GM21390 (cell line): ENCODE measurements around the gene ENTPD7.
"Not testable (repeated sequence)": the region's sequence is repeated elsewhere in the genome, so short reads cannot be mapped to it uniquely, and the experiment has no call there.

Experiments used
- ATAC-seq: cut with Tn5 transposase; IDR thresholded peaks from one replicate; pipeline ENCODE4 v1.9.1; 2021; ENCODE audit not compliant: unreplicated experiment

ENTPD7 gene

DNA sequence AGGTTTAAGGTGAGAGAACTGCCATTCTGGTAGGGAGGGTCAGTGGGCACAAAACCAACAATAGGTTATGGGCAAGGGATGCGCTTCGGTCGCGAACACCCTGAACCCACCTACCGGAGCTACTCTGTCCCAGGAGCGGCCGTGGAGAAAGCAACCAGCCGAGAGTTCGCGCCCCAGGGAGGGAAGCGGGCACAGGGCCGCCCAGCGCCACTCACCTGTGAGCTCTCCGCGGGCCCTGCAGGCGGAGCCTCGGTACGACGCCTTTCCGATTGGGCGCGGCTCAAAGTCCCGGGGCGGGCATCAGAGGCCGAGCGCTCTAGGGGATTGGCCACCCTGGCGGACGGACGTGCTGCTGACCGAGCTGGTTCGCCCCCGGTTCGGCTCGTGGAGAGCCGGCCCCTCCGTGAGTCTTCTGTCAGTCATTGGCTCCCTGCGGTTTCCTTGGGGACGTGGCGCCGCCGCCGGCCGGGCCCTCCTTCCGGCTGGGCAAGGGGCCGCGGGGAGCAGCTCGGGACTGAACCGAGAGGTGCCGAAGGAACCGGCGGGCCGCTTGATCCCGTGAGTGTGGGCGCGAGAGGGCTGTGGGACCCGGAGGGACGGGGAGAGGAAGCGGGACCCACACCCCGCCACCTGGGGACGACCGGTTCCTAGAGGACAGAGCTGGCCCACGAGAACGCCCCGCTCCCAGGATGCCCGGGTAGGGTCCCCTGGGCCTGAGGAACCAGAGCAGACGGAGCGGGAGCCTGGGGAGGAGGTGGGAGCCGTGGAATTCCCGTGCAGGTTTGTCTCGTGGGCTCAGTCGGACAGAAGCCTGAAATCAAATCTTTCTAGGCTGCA lies at the start of gene ENTPD7:
Gene ENTPD7, plus strand, starts transcription at position 479 of the 837 bp plus-strand sequence. CDS start 448 bp downstream, outside the sequence.
- peak; percentile 99 for ATAC-seq

DNA sequence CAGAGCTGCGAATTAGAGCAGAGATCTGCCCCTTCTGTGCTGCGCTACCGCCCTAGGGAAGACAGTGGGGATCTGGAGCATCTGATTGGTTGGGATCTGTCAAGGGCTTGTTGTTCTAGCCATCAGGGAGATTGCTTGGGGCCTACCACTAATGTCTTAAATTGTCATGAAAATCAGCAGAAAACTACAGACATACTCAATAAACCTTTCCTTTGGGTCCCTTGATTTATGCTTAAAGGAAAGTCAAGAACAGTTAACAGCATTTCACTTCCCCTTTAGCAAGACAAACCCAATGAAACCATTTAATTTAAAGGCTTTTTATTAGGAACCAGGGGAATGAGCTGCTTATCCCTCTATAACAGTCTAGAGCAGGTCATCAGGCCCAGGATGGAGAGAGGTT lies 49.1 kb upstream of the ENTPD7 start:
- ATAC-seq, result no peak

- no peak for ATAC-seq
Measured at GRCh38 chr10:99611326-99611725, 48.0 kb upstream of the ENTPD7 start.

DNA sequence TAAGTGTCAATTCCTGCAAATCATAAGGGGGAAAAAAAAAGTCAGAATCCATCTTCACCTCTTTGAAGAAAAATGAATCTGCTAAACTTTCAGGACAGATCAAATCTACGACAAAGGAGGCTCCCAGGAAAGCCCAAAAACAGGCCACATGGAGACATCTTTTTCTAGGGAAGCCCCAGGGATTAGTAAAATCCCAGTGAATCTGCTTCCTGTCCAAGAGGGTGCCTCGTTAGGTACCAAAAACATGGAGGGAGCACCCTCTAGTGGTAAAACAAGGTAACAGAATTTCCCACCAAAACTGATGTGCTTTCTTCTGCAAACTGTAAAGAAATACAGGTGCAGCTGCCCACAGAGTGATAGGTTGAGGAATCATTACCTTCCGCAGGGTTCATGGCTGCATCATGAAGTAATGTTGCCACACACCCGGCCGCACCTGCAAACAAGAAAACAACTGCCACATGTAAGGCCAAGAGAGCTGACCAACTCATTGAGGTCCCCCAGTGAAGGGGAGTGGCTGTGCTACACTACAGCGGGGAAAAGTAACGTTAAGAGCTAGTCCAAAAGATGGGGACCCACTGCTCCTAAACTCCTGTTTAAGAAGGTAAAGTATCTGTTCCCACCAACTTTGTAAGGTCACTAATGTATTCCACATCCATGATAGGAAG lies 47.0 kb upstream of the ENTPD7 start:
- peak; percentile 46 for ATAC-seq

- no peak for ATAC-seq
Measured at GRCh38 chr10:99615426-99615825, 43.9 kb upstream of the ENTPD7 start.

DNA sequence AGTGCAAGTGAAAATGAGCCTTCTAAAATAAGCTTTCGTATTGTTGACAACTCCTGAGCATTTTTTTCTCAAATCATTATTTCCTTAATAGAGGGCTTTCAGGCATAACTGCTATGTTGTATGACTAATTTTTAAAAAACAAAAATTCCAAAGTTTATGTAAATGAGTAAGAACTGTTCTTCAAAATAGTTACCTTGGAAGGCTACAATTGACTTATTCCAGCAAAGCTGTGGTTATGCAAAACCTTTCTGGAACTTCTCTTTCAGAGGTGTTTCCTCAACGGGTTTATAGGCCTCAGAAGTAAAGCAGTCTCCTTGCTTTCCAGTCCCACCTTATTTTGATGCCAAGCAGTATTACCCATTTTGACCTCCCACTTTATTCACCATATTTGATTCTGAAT lies 41.6 kb upstream of the ENTPD7 start:
- no peak for ATAC-seq

GRCh38 chr10:99619090-99619800 lies 40.1 kb upstream of the ENTPD7 start:
- no peak for ATAC-seq

DNA sequence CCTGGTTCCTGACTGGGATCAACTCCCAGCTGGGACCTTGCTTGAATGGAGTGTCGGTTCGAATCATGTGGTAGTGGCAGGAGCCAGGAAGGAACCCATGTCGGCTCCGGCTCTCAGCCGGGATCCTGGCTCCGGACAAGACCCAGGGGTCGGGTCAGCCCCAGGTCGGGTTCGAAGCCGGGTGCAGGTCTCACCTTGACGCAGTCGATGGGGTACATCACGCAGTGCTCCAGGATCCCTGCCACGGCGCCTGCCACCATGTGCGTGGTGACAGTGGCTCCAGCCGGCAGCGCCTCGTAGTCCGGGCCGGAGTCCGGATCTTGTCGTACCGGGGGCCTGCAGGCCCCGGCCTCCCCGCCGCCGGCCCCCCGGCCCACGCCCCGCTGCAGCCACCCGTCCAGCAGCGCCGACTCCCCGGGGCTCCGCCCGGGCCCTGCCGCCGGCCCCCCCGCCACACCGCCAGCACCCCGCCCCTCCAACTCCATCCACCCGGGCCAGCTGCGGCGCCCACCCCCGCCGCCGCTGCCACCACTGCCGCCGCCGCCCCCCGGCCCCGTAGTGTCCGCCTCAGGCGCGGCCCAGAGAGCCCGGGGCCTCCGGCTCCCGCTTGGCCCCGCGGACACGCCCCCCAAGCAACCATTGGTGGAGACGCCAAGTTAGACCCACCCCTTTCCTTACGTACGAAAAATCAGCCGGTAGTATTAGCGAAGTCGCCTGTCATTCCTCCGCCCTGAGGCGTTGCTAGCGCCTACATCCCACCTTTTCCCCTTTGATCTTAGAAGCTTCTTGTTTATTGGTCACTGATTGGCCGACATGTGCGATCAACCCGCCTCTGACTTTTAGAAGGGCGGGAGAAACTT lies 39.2 kb upstream of the ENTPD7 start, which contains the start of gene SLC25A28:
Gene SLC25A28, minus strand, starts transcription at position 589 of the 860 bp plus-strand sequence. Its CDS starts 104 bp downstream, at position 485.
- ATAC-seq, result peak; percentile 76

GRCh38 chr10:99620711-99621453 lies 38.4 kb upstream of the ENTPD7 start:
- peak; percentile 83 for ATAC-seq

DNA sequence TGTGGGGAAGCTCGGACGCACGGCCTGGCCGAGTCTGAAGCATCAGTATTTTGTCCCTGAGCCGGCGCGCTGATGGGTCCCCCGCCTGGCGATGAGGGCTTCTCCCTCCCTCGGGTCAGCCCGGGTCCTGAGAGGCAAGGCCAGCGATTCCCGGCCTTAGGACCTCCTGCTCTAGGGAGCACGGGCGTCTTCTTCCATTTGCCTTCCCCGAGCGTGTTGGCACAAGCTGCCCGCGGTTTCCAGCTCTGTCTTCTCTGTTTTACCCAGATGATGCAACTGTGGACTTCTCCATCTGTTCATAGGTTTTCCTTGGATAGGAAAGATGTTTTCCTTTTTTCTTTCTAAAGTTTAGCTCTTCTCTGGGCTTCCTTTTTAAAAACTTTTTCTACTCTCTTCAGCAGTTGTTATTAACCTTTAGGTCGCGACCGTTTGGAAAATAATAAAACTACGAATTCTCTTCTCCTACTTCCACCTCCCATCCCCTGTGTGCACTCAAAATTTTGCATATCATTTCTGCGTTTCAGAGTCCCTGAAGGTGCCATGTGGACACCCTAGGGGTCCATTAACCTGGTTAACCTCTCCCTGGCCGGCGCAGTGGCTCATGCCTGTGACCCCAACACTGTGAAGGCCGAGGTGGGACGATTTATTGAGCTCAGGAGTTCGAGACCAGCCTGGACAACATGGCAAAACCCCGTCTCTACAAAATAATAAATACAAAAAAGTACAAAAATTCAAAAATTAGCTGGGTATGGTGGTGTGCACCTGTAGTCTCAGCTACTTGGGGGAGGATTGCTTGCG lies 37.7 kb upstream of the ENTPD7 start:
- ATAC-seq, result no peak

DNA sequence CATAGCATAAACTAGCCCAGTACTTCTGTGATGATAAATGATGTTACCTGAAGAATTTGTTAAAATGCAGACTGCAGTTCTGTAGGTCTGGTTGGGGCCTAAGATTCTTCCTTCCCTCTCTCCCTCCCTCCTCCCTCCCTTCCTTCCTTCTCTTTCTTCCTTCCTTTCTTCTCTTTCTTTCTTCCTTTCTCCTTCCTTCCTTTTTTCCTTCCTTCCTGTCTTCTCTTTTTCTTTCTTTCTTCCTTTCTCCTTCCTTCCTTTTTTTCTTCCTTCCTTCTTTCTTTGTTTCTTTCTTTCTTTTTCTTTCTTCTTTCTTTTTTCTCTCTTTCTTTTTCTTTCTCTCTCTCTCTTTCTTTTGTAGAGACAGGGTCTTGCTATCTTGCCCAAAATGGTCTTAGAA lies 35.4 kb upstream of the ENTPD7 start:
- ATAC-seq, result no peak

- ATAC-seq, result not testable (repeated sequence)
Measured at GRCh38 chr10:99625124-99625523, 34.2 kb upstream of the ENTPD7 start.

DNA sequence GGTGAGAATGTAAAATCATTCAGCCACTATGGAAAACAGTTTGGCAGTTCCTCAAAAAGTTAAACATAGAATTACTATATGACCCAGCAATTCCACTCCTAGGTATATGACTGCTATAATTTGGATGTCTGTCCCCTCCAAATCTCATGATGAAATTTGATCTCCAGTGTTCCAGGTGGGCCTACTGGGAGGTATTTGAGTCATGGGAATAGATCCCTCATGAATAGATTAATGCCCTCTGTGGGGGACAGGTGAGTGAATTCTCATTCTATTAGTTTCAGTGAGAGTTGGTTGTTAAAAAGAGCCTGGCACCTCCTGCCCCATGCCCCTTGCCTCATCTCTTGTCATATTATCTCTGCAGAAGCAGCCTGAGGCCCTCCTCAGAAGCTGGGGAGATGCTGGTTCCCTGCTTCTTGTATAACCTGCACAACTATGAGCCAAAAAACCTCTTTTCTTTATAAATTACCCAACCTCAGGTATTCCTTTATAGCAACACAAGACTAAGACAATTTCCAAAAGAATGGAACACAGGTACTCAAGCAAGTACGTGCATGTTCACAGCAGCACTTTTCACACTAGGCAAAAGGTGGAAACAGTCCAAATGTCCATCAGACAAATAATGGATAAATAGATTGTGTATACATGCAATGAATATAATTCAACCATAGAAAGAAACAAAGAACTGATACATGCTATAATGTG lies 30.2 kb upstream of the ENTPD7 start:
- no peak for ATAC-seq

GRCh38 chr10:99629625-99629978 lies 29.7 kb upstream of the ENTPD7 start:
- ATAC-seq, result peak; percentile 57

DNA sequence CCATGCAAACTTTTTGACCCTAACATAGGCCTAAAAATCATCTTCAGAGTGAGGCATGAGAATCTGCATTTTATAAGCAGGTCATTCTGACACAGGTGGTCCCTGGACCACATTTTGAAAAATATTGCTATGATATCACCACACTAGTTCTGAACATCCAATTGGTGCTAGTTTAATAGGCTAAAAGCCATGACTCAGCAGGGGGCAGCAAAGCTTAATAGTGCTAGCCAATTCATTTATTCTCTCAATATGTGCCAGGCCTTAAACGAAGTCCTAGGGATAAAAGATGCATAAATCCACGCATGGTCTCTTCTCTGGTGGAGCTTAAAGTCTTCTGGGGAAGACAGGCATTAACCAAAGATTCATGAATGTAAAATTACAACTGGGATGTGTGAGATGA lies 28.9 kb upstream of the ENTPD7 start:
- peak; percentile 53 for ATAC-seq

DNA sequence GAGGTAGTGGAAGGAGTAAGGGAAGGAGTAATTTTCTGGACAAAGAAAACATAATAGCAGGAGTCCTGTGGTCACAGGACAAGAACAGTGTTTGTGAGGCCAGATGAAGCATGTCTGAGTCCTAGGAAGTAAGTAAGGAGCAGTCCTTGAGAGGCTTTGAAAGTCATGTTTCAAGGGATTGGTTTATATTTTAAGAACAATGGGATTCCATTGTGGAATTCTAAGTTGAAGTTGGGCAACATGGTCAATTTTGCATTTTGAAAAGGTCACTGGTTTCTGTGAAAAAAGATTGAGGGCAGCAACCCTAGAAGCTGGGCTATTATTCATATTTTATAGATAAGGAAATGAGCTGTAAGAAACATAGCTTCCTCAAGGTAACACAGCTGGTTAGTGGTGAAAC lies 28.3 kb upstream of the ENTPD7 start:
- no peak for ATAC-seq

- no peak for ATAC-seq
Measured at GRCh38 chr10:99631496-99631895, 27.8 kb upstream of the ENTPD7 start.

- ATAC-seq, result no peak
Measured at GRCh38 chr10:99633832-99634231, 25.5 kb upstream of the ENTPD7 start.
